Smooth muscle cell of the brain vasculature (primary cell): ENCODE measurements around the gene CDKN2D.

Experiments
- DNase-seq: peaks from one replicate; pipeline ENCODE4 v3.0.0-alpha.2; 2012; ENCODE audit warnings: low read depth, low spot score

CDKN2D gene

DNA sequence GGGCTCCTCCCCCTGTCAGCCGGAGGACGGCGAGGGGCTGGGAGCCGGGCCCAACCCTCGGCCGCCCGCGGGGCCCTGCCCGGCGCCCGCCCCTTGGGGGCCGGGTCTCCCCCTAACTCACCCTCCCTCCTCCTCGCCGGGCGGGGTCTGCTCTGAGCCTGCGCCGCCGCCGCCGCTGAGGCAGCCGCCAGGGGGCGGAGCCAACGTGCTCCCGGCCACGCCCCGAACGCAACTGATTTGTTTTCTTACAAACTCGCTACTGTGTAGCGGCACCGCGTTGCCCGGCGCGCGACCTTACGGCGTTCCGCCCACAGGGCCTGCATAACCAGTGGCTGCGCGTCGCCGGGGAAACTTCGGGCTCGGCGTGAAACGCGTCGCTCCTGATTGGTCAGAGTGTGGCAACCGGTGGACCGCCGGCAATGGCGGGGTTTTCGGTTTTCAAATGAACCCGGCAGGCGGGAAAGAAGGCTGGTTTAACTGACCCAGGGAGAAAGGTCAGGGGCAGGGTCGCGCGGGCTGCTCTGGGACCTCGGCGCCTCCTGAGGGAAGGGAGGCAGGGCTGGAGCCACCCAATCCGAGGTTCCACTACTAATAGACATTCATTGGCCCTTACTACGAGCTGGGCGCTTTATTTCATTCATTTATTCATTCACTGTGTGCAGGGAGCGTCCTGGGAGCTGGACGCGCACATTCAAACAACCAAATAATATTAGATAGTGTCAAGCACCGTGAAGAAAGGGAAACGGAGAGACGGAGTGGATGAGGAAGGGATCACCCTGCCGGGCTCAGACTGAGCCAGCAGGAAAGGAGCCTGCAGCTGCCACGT, at the start of gene CDKN2D:
Gene CDKN2D (minus strand): TSS at position 154 of the 826 bp plus-strand sequence. CDS start 326 bp downstream, outside the sequence.
- peak; percentile 100 for DNase-seq

DNA sequence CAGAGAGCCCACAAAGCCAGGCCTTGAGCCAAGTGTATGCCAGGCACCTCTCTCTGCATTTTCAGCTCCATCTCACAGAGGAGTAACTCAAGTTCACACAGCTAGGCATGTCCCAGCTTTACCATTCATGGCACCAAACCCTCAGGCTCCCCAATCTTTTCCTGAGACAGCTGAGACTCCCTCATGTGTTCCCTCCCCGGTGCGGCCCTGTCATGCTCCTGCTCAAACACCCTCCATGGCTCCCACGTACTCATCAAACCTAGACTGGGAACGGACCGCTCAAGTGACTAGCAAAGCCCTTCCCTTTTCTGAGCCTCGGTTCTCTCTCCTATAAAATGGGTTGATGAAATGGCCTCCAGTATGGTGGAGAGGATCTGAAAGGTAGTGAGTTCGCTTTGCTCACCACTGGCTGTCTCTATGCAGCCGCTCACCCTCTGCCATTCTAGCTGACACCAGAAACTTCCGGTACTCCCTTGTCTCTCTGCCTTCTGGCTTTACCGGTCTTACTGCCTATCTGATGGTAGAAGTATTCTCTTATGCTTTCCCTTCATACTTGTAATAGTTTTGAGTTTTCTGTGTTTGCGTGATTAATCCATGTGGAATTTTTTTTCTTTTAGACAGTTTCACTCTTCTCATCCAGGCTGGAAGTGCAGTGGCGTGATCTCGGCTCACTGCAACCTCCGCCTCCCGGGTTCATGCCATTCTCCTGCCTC, 48.8 kb upstream of the CDKN2D start:
- no peak for DNase-seq

- DNase-seq = no peak
These were observed 46.7 kb upstream of the CDKN2D start for GRCh38 chr19:10615429-10616023.

GRCh38 chr19:10612499-10613119, 43.8 kb upstream of the CDKN2D start:
- DNase-seq = no peak

- DNase-seq = no peak
These were observed 43.1 kb upstream of the CDKN2D start for GRCh38 chr19:10611907-10612306.

DNA sequence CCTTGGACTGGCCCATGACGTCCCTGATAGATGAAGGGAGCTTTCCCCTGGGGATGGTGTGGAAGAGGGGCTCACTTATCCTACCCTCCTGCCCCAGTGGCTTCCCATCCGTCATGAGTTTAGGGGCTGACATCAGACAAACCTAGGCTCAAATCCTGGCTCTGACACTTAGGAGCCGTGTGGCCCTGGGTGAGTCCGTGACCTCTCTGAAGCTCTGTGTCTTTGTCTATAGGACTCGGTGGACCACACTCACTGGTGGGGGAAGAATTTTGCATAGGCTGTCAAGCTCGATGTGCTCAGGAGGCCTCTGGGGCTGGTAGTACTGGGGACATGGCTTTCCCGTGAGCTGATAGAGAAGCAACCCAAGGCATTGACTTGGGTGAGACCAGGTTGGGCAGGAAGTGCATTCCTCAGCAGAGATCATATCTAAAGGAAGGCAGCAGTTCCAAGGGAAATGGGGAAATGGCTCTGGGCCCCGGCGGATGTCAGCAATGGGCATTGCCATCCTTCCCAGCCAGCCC, 35.7 kb upstream of the CDKN2D start:
- no peak for DNase-seq

GRCh38 chr19:10603873-10604459, 35.2 kb upstream of the CDKN2D start:
- DNase-seq = no peak

- DNase-seq = no peak
These were observed 34.5 kb upstream of the CDKN2D start for GRCh38 chr19:10603084-10603872.

DNA sequence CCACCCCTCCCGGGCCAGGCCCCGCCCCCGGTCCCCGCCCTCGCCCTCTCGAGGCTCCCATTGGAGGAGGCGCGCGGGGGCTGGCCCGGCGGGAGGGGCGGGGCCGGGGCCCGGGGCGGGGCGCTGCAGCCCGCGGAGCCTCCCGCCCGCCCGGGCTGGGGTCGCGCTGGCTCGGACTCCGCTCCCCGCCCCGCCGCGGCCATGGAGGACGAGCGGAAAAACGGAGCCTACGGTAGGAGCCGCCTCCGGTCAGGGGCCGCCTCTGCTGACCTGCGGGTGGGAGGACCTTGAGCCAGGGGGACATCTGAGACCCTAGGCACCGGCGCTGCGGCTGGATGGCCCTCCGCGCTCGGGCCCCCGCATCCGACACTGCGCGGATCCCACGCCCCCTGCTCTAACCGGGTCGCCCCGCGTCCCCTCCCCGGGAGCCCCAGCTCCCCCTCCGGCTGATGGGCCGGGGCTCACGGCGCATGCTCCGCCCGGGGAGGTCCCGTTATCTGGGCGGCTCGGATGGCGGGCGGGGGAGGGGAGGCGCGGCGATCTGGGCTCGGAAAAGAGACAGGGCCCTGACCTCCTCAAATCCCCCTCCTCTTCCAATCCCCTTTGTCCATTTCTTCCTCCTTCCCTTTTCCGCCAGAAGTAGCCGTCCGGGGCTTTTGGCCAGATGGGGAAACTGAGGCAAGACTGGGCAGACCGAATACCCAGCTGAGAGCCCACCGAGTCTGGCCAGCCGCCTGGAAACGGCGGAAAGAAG, 33.7 kb upstream of the CDKN2D start:
- no peak for DNase-seq

- DNase-seq = no peak
These were observed 33.2 kb upstream of the CDKN2D start for GRCh38 chr19:10601999-10602329.

GRCh38 chr19:10600149-10600548, 31.4 kb upstream of the CDKN2D start:
- no peak for DNase-seq

- no peak for DNase-seq
These were observed 25.2 kb upstream of the CDKN2D start for GRCh38 chr19:10593820-10594637.

GRCh38 chr19:10593148-10593547, 24.4 kb upstream of the CDKN2D start:
- no peak for DNase-seq

DNA sequence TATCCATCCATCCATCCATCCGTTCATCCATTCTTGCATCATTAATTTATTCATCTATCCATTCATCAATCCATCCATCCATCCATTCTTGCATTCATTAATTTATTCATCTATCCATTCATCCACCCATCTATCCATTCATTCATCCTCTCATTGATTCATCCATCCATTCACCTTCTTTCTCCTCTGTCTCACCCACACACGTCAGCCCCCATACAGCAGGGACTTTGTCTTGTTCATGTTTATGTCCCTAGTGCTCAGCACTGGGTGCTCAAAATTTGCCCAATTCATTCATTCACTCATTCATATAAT, 19.0 kb upstream of the CDKN2D start:
- DNase-seq = no peak

DNA sequence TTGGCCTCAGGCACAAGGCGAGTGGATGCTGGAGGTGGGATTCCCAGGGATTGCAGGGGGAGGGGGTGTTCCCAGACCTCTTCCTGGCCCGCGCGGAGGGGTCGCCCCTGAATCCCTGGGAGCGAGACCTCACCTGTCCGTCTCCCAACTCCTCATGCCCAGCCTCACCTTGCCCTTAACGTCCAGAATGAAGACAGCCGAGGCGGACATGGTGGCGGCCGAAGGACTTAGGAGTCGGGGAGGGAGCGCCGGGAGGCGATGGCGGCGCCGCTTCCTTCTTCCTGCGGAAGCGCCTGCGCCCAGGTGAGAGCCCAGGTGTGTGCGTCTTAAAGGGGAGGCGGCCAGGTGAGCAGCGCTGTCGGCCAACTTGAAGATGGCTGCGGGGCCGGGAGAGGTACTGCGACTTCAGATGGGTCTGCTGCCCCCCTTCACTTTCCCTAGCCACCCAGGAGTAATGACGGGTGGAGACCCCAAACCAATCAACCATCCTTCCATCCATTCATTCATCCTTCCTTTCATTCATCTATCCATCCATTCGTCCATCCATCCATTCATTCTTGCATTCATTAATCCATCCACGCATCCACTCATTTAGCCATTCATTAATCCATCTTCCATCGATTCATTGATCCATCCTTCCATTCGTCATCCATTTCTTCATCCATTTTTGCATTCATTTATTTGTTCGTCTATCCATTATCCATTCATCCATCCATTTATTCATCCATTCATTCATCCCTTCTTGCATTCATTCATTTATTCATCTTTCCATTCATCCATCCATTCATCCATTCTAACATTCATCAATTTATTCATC, 18.5 kb upstream of the CDKN2D start, which contains the start of gene AP1M2:
Gene AP1M2 (minus strand): TSS at position 291 of the 817 bp plus-strand sequence. CDS start 81 bp downstream, at position 210.
- no peak for DNase-seq

DNA sequence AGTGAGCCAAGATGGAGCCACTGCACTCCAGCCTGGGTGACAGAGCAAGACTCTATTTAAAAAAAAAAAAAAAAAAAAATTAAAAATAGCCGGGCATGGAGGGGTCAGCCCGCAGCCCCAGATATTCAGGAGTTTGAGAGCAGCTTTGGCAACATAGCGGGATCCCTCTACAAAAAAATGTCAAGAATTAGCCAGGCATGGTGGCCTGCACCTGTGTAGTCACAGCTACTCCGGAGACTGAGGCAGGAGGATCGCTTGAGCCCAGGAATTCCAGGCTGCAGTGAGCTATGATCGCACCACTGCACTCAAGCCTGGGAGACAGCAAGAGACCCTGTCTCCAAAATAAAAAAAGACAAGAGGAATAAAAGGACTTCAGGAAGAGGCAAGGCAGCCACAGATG, 17.6 kb upstream of the CDKN2D start:
- DNase-seq = no peak

DNA sequence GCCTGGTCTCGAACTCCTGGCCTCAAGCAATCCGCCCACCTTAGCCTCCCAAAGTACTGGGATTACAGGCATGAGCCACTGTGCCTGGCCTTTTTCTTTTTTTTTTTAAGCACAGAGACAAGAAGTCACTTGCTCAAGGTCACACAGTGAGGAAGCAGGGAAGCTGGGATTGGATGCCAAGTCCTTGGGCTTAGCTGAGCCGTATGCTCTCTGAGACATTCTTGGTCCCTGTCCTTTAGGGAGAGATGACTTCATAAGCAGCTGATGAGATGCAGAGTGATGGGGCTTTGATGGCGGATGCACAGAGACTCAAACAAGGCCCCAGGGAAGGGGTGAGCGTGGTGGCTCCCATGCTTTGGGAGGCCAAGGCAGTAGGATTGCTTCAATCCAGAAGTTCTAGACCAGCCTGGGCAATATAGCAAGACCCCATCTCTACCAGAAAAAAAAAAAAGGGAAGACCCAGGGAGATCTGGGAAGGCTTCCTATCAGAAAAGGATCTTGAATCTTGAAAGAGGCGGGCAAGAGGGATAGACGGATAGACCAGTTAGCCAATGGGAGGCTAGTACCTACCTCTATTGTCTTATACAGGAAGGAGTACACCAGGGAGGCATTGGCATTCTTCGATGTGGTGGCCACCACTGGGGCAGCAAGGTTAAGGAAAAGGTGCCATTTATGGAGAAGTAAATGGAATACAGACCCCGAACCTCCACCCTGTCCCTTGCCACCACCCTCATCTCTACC, 14.4 kb upstream of the CDKN2D start:
- no peak for DNase-seq

DNA sequence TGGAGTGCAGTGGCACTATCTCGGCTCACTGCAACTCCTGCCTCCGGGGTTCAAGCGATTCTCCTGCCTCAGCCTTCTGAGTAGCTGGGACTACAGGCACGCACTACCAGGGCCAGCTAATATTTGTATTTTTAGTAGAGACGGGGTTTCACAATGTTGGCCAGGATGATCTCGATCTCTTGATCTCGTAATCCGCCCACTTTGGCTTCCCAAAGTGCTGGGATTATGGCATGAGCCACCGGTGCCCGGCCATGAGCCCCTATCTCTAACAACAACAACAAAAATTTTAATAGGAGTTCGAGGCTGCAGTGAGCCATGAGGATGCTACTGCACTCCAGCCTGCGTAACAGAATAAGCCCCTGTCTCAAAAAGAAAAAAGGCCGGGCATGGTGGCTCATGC, 13.3 kb upstream of the CDKN2D start:
- no peak for DNase-seq
